HG02678 (cell line): ENCODE results near the gene SDK1.
"Not testable (repeated sequence)": the region's sequence is repeated elsewhere in the genome, so short reads cannot be mapped to it uniquely, and the experiment has no call there.

ENCODE experiments used
- ATAC-seq: cut with Tn5 transposase; IDR thresholded peaks from one replicate; pipeline ENCODE4 v1.9.1; 2021; ENCODE audit warnings: mild to moderate bottlenecking, moderate library complexity; ENCODE audit not compliant: unreplicated experiment

The SDK1 gene

GRCh38 chr7:4225881-4226523 lies 925.0 kb downstream of the SDK1 start:
- ATAC-seq: no peak

DNA sequence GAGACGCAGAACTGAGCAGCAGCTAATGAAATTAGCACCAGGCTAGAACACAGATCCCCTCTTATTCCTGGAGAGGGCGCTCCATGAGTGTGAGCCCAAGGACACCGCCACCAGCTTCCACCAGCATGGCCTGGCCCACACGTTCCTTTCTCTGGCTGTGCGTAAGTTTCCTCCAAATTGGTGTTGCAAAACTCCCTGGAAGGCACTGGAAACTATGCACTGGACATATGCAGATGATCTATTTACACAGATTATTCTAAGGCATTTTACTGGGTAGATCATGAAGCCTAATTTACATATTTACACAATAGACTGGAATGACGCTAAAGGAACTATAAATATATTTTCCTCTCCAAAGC lies 925.5 kb downstream of the SDK1 start:
- no peak for ATAC-seq

GRCh38 chr7:4227105-4228010 lies 926.3 kb downstream of the SDK1 start:
- ATAC-seq: no peak

- no peak for ATAC-seq
These were observed 929.3 kb downstream of the SDK1 start for GRCh38 chr7:4230352-4230751.

DNA sequence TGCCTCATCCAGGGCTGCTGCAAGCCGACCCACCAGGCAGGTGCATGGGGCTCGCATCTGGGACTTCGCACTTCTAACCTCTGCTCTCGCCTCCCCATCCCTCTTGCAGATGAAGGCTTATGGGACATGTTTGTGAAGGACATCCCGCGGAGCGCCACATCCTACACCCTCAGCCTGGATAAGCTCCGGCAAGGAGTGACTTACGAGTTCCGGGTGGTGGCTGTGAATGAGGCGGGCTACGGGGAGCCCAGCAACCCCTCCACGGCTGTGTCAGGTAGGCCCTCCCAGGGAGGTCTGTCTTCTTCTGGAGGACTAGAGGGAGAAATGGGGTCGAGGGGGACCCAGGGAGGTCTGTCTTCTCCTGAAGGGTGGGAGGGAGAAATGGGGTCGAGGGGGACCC lies 932.1 kb downstream of the SDK1 start:
- ATAC-seq: no peak

- ATAC-seq: no peak
These were observed 932.8 kb downstream of the SDK1 start for GRCh38 chr7:4233621-4234497.

- ATAC-seq: no peak
These were observed 933.4 kb downstream of the SDK1 start for GRCh38 chr7:4234498-4234855.

- no peak for ATAC-seq
These were observed 933.8 kb downstream of the SDK1 start for GRCh38 chr7:4234886-4235285.

DNA sequence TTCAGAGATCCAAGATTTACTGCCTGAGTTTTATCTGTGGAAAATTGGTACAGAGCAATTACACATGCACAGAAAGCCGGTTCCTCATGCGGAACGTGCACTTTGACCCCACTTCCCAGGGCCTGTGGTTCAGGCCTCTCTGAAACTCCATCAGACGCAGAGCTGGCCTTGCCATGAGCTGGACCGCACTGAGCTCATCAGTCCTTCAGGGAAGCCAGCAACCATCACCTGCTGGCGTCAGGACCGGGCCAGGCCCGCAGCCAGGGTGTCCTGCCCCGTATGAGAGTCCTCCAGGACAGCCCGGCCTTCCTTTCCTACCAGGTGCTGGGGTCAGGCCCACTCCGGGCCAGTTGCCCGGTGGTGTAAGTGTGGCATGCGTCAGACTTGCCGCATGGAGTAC lies 934.5 kb downstream of the SDK1 start:
- ATAC-seq: no peak

GRCh38 chr7:4236389-4236788 lies 935.3 kb downstream of the SDK1 start:
- no peak for ATAC-seq

DNA sequence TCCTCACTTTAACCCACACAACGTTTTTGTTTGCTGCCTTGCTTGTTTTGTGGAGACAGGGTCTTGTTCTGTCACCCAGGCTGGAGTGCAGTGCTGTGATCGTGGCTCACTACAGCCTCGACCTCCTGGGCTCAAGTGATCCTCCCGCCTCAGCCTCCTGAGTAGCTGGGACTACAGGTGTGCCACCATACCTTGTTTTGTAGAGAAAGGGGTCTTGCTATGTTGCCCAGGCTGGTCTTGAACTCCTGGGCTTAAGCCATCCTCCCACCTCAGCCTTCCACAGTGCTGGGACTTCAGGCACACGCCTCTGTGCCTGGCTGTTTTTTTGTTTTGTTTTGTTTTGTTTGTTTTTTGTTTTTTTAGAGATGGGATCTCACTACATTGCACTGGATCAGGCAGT lies 935.8 kb downstream of the SDK1 start:
- not testable (repeated sequence) for ATAC-seq

- no peak for ATAC-seq
These were observed 936.5 kb downstream of the SDK1 start for GRCh38 chr7:4237296-4238235.

DNA sequence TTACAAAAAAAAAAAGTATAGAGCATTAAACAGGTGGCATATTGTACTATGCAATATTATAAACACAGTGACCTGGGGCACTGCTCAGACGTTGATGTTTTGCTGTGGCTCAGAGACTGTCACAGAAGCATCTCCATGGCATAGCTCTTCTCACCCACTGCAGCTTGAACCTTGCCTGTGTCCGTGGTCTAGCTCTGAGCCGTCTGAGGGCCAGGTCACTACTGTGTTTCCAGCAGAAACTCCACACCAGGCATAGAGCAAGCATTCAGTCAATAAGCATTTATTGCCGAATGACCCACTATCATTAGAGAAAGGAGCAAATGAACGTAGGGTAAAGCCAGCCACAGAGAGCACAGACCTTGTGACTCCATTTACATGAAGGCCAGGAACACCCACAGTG lies 937.8 kb downstream of the SDK1 start:
- no peak for ATAC-seq

- ATAC-seq: no peak
These were observed 939.0 kb downstream of the SDK1 start for GRCh38 chr7:4240042-4240441.

- no peak for ATAC-seq
These were observed 939.7 kb downstream of the SDK1 start for GRCh38 chr7:4240520-4241303.

DNA sequence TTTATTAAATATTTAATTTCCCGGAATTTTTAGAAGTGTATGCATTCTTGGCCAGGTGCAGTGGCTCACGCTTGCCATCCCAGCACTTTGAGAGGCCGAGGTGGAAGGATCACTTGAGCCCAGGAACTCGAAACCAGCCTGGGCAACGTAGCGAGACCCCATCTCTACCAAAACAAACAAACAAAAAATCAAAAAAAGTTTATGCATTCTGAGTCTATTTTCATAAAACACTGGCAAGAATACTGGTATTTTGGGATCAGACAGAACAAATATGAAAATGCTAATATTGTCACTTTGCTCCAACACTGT lies 940.2 kb downstream of the SDK1 start:
- ATAC-seq: no peak

GRCh38 chr7:4241791-4242190 lies 940.7 kb downstream of the SDK1 start:
- no peak for ATAC-seq

- ATAC-seq: no peak
These were observed 941.7 kb downstream of the SDK1 start for GRCh38 chr7:4242706-4243105.

DNA sequence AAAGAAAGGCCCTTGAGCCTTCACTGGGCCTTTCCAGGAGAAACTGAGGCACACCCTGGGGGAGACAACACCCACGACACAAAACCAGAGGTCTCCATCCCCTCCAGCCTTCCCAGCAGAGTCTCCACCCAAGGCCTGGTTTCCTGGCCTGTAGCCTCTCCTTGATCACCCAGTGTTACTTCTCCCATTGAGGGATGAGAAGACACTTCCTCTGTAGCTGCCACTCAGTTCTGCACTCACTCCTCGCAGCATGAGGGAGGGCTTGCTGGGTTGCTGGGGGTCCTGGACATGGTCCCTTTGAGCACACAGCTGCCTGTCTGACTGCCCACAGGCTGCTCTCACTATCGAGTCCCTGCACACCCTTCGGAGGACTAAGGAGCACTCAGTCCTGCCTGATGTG lies 943.0 kb downstream of the SDK1 start:
- ATAC-seq: no peak

DNA sequence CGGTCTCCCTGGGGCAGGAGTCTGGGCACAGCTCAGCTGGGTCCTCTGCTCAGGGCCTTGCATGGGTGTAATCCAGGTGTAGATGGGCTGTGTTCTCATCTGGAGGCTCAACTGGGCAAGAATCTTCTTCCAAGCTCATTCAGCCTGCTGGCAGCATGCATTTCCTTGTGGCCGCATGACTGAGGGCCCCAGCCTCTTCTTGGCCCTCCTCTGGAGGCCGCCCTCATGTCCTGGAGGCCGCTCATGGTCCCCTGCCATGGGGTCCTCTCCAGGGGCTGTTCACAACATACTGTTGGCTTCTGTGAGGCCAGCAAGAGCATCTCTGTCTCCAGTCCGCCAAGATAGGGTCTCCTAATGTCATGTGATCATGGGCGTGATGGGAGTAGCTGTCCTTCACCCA lies 943.6 kb downstream of the SDK1 start:
- no peak for ATAC-seq
